Measurements from ENCODE around the gene ACOX1.

The ACOX1 gene

DNA sequence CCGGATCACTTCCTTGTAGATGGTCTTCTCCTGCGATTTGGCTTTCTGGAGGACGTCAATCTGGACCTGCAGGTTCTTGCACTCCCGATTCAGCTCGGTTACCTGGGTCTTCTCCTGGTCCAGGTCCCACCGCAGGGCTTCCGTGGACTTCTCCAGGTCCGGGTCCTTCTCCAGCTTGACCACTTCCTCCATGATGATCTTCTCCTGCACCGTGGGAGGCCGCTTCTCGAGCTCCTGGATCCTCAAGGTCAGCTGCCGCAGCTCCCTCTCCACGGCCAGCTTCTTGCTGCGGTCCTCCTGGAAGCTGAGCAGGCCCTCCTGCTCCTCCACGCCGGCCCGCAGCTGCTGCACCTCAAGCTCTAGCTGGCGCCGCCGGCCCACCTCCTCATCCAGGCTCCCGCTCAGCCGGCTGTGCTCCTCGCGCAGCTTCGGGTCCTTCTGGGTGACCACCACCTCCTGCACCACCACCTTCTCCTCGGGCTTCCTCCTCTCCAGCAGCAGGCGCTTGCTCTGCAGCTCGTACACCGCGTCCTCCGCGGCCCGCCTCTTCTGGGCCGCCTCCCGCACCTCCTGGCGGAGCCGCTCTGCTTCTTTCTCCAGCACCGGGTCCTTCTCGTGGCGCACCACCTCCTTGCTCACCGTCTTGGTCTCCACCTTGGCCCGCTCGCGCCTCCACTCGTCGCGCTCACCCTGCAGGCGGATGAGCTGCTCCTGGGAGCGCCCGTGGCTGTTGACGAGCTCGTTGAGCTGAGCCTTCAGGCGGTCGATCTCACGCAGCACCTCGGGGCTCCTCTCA lies 29.9 kb upstream of the ACOX1 start:
- DNase-seq (ENCODE audit: low read depth in 2 of 3, low spot score in 1 of 3), result no peak

DNA sequence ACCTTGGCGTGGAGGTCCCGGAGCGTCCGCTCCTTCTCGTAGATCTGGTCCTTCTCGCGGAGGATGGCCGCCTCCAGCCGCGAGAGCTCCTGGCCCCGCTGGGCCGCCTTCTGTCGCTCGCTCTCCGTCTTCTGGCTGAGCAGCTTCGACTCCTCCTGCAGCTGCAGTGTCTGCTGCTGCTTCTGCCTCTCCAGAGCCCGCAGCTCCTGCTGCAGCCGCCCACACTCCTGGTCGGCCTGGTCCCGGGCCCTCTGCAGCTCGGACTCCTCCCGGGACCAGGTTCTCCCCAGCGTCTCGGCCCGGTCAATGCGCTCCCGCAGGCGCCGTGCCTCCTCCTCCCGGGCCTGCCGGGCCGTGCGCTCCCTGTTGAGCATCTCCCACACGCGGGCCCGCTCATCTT lies 29.2 kb upstream of the ACOX1 start:
- DNase-seq (ENCODE audit: low read depth in 2 of 3, low spot score in 1 of 3), result no peak

DNA sequence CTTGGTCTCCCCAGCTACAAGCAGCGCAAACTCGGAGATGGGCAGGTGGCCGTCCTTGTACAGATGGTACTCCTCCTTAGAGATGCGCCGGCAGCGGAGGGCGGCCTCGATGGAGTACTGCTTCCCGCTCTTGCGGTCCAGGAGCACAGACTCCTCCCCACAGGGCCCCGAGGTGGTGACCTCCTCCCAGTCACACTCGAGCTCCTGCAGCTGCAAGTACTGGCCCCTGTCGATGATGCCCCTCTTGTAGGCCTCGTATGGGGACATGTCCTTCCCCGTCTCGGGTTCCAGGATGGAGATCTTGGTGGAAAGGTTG lies 28.8 kb upstream of the ACOX1 start:
- DNase-seq (ENCODE audit: low read depth in 2 of 3, low spot score in 1 of 3), result no peak

DNA sequence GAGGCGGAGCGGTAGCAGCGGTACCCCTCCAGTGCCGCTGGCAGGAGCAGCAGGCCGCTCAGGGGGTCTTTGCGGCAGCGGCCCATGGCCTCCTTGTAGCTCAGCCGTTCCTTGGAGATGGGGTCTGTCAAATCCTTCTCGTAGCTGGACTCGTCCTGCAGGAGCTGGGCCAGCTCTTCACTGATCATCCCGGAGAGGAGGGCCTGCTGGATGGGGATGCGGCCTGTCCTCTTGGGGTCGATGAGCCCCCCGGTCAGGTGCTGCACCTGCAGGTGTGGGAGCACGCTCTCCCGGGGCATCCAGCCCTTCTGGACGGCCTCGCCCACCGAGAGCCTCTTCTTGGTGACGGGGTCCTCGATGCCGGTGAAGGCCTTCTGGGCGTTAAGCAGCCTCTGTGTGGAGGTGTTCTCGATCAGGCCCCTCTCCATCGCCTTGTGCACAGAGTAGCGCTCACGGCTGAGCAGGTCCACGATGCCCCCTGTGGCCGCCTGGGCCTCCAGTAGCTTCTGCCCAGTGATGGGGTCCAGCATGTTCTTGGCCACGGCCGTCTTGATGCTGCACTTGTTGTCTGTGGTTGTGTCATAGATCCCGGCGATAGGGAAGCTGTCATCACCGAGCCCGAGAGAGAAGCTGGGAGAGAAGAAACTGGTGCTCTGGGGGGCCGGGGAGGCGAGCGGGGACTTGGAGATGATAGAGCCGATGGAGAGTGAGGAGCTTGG lies 28.3 kb upstream of the ACOX1 start:
- DNase-seq (ENCODE audit: low read depth in 2 of 3, low spot score in 1 of 3), result no peak

DNA sequence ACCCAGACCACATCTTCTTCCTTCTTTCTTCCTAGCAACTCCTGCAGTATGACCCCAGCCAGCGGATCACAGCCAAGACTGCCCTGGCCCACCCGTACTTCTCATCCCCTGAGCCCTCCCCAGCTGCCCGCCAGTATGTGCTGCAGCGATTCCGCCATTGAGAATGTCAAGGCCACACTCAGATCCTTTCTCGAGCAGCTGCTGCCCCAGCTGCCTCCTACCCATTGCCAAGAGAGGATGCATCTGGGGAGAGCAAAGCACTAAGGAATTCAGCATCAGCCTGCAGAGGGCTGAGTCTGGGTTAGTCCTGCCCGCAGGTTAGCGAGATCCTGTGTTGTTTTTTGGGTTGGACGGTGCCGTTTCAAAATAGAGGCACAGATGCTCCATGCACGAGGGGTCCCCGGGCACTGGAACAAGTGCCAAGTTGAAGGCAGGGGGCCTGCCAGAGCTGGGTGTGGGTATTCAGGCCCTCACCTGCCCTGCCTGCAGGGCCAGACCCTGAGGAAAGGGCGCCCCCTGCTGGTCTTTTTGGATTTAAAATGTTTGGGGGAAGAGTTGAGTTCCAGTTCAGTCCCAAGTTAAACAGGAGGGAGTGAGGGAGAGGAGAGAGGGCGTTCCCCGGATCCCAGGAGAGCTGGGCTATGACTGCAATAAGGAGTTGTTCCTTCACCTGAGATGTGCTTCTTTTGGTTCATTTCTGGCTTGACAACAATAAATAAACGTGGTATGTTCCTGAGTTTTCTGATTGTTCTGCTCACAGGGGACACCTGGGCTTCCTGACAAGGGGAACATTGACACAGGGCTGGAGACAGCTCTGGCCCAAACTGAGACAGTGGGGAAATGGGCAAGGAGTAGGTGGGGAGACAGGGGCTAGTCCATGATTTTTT lies 26.5 kb upstream of the ACOX1 start:
- peak; percentile 60 to 95 (median 80) for DNase-seq (ENCODE audit: low read depth in 2 of 3, low spot score in 1 of 3)

DNA sequence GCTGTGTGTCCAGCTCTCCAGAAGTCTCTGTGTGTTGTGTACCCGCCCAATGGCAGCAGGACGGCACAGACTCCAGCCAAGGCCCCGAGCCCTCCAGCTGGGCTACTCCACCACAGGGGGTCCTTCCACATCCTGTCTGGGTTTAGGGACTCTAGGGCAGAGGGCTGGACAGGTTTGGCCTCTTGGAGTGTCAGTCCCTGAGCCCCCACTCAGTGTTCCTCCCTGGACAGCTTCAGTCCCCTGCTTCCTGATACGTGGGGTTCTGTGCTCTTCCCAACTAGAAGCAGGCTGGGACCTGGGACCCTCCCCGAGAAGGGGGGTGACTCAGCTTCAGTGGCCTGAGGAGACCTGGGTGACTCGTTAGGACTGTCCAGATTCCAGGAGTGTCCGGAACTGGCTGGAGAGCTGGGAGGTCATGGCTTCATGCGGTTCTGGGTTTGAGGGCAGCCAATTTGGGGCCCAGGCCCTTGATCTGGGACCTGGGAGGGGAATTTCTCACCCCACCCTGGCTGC lies 25.8 kb upstream of the ACOX1 start:
- DNase-seq (ENCODE audit: low read depth in 2 of 3, low spot score in 1 of 3), result no peak

DNA sequence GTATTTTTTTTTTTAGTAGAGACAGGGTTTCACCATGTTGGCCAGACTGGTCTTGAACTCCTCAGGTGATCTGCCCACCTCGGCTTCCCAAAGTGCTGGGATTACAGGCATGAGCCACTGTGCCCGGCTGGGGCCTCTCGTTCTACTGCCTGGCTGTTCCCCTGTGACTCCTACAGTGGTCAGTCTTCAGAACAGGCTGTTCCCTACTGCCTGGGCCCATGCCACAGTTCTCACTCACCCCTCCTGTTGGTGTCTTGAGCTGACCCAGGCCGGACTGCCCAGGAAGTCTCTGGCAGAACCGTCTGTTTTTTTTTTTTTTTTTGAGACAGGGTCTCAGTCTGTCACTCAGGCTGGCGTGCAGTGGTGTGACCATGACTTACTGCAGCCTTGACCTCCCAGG lies 24.9 kb upstream of the ACOX1 start:
- DNase-seq (ENCODE audit: low read depth in 2 of 3, low spot score in 1 of 3), result no peak

DNA sequence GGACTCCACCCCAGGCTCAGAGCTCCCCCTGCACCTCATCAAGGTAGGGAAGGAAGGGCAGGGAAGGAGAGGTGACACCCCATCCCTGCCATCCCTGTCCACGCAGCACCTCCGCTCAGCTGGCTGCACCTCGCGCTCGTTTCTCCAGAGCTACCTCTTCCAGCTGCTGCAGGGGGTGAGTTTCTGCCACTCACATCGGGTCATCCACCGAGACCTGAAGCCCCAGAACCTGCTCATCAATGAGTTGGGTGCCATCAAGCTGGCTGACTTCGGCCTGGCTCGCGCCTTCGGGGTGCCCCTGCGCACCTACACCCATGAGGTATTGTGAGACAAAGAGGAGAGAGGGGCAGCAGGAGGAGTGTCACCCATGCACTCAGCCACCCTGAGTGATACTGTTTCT lies 23.1 kb upstream of the ACOX1 start:
- DNase-seq (ENCODE audit: low read depth in 2 of 3, low spot score in 1 of 3), result no peak

DNA sequence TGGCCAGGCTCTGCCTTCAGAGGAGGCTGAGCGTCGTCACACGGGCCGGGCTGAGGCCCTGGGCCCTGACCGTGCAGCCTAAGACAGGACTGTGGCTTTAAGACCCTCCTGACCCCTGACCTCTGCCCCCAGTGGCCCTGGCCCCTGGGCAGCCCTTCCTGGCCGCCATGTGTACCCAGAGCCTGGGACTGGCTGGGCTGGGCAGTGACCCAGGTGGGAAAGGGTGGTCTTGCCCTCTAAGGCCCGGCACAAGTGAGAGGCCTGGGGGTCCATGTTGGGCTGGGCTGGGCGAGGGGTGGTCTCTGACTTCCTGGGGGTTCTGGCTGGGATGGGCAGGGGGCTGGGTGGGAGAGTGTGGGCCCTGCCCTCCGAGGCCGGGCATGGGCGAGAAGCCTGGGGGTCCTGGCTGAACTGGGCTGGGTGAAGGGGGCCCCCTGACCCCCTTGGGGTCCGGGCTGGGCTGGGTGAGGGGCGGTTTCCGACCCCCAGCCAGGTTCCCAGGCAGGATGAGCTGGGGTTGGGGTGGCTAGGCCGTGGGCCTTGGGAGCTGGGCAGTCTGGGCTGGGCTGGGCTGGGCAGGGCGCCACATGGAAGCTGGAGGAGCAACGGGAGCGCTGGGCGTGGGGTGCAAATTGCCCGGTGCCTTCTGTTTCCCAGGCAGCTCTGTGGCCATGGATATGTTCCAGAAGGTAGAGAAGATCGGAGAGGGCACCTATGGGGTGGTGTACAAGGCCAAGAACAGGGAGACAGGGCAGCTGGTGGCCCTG lies 22.0 kb upstream of the ACOX1 start, which contains the start of gene CDK3:
Gene CDK3 (plus strand): TSS at position 101 of the 767 bp plus-strand sequence. CDS start 571 bp downstream, at position 672.
- no peak for DNase-seq (ENCODE audit: low read depth in 2 of 3, low spot score in 1 of 3)

DNA sequence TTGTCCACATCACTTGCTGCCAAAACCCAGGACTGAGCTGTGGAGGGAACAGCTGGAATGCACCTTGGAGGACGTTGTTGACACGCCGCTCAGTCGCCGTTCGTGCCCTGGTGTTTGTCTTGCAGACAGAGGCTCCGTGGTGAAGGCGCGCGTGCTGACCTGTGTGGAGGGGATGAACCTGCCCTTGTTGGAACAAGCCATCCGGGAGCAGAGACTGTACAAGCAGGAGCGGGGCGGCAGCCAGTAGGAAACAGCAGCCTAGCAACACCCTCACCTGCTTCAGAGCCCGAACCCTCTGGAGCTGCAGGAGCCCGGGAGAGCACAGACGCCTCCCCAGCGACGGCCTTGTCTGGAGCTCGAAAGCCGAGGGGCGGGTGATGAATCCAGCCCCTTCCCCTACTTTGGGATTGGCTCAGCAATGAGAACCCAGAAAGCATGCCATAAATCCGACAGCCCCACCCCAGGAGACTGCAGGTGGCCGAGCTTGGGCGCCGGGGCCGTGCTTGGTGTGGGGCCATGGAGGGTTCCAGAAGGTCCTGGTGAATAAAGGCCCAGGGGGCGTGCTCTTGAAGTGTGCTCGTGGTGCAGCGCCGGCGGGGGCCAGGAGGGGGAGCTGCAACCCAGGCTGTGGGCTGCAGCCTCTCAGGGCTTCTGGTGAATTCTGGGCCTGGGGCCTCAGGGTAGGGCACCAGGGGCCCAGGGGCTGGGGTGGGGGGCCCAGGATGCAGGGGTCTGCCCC lies 21.2 kb upstream of the ACOX1 start:
- peak; percentile 36 to 73 (median 52) for DNase-seq (ENCODE audit: low read depth in 2 of 3, low spot score in 1 of 3)

DNA sequence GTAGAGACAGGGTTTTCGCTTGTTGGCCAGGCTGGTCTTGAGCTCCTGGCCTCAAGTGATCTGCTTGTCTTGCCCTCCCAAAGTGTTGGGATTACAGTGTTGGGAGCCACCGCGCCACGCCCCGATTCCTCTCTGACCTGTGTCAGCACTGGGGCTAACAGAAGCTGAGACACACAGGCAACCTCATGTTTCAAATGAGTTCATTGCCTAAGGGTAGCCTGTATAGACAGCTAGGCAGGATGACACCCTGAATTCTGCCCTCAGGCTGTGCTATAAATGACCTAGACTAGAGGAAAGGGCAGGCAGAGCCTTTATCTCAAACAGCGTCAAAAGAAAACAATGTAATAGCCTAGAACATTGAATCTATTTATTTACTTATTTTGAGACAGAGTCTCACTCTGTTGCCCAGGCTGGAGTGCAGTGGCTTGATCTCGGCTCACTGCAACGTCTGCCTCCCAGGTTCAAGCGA lies 19.4 kb upstream of the ACOX1 start:
- DNase-seq (ENCODE audit: low read depth in 2 of 3, low spot score in 1 of 3), result no peak

DNA sequence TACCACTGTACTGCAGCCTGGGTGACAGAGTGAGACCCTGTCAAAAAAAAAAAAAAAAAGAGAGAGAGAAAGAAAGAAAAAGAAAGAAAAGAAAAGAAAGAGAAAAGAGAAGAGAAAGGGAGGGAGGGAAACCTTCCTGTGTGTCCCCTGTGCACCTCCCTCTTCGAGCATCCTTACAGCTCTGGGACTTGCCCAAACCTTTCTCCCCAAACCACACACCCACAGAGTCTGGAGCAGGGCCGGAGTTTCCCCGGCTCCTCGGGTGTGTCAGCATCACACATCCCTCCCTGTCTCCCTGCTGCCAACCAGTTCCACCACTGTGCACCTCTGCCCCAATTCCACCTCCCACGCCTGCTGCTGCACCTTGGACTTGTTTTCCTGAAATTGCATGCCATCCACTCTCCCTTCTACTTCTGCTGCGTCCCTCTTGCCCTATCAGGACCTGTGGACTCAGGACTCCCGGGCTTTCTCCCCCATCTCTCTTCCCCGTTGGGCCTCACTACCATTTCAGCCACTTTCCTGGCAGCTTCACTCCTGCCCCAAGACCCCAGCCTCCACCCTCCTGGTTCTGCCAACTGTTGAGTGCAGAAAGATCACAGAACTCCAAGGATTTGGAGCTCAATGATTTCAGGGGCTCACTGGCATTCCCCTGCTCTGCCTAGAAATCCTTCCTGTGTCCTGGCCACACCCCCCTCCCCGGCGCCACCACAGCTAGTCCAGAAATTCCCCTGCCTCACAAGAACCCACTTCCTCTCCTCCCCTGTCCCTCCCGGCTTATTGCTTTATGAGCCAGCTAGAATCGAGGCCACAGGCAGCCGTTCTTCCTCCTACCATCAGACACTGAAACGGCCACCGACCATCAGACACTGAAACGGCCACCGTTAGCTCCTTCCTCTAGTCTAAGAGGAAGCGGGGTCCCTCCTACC lies 18.0 kb upstream of the ACOX1 start:
- peak in 1 of 3 donors; percentile 50 for DNase-seq (ENCODE audit: low read depth in 2 of 3, low spot score in 1 of 3)

DNA sequence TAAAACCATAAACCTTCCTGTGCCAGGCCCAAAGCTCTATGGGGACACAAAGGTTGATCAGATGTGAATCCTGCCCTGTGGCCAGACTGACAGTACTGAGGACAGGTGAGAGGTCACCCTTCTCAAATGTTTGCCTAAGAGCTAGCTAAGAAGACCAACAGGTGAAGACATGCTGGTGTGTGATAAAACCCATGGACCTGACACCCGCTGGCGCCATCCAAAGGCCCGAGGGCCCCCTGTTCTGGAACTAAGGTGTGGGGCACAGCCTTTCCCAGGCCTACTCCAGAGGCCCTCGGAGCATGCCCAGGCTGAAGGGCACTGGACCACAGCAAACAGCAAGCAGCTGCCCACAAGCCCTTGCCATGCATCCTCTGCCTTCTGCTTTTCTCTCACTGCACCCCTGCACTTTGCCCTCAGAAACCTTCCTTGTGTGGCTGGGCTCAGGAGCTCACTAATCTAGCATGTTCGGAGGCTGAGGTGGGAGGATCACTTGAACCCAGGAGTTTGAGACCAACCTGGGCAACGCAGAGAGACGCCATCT lies 16.5 kb upstream of the ACOX1 start:
- DNase-seq (ENCODE audit: low read depth in 2 of 3, low spot score in 1 of 3), result no peak

DNA sequence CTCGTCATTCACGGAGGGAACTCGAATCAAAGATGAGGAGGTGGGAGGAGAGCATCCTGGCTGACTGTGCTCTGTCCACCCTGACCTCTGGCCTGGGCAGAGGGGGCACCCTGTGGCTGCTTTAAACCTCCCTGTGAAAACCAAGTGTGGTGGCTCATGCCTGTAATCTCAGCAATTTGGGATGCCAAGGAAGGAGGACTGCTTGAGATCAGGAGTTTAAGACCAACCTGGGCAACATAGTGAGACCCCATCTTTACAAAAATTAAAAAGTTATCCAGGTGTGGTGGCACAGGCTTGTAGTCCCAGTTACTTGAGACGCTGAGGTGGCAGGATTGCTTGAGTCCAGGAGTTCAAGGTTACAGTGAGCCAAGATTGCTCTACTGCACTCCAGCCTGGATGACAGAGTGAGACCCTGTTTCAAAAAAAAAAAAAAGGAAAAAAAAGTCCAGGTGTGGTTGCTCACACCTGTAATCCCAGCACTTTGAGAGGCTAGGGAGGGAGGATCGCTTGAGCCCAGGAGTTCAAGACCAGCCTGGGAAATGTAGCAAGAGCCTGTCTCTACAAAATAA lies 15.9 kb upstream of the ACOX1 start:
- DNase-seq (ENCODE audit: low read depth in 2 of 3, low spot score in 1 of 3), result no peak

DNA sequence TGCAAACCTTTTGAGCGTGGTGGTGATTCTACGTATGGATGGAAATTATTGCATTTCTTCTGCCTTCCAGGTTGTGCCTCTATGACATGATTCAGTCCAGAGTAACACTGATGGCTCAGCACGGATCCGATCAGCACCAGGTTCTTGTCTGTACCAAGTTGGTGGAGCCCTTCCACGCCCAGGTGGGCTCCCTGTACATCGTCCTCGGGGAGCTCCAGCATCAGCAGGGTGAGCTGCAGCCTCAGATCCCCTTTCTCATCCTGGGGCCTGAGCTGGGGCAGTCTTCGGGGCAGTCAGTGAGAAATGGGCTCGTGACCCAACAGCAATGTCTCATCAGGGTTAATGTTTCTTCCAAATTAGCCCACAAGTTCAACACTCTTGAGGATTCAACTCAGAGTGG lies 12.4 kb upstream of the ACOX1 start:
- no peak for DNase-seq (ENCODE audit: low read depth in 2 of 3, low spot score in 1 of 3)

DNA sequence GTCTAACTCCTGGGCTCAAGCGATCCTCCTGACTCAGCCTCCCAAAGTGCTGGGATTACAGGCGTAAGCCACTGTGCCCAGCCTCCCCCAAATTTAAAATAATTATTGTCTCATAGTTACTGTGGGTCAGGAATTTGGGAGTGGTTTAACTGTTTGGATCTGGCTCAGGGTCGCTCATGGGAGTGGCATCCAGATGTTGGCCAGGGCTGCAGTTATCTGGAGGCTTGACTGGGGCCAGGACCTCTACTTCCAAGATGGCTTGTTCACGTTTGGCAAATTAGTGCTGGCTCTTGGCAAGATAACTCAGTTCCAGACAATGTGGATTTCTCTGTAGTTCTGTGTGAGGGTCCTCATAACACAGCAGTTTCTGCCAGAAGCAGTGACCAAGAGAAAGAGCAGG lies 8.1 kb upstream of the ACOX1 start:
- no peak for DNase-seq (ENCODE audit: low read depth in 2 of 3, low spot score in 1 of 3)

DNA sequence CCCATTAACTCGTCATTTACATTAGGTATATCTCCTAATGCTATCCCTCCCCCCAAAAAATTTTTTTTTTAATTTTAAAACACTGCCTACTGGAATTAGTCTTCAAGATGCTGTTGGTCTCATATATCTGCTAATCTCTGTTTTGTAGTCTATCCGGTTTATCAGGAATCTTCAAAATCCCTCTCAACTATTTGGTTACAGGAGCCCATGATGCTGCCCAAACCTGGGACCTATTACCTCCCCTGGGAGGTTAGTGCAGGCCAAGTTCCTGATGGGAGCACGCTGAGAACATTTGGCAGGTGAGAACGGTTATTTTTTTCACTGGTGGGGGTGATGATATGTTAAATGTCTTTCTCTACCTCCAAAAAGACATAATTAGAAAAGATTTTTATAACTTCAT lies 7.0 kb upstream of the ACOX1 start:
- no peak for DNase-seq (ENCODE audit: low read depth in 2 of 3, low spot score in 1 of 3)

DNA sequence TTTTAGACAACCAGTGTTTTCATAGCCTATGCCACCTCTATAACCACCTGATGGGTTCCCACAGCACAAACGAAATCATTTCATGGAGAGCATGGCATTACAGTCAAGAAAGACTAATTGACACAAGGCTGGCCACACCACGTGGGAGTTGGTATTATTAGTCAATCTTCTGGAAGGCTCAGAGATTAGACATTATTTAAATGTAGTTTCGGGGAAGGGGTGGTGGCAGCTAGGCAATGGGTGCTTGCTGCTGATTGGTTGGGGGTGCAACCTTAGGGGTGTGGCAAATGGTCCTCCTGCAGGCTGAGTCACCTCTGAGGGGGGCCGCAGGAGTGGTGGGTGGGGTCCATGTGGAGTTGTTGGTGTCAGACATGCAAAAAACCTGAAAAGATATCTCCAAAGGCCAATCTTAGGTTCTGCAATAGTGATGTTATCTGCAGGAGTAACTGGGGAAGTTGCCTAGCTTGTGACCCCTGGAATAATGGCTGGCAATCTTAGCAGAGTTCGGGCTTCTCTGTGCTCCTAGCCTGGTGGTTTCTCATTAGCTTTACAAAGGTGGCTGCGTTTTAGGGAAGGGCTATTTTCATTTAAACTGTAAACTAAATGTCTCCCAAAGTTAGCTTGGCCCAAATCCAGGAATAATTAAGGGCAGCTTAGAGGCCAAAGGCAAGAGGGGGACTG lies 4.7 kb upstream of the ACOX1 start:
- no peak for DNase-seq (ENCODE audit: low read depth in 2 of 3, low spot score in 1 of 3)
